GM10266 (cell line): ENCODE data around the gene TFAP2D.

Source experiments
- DNase-seq: peaks from one replicate; pipeline ENCODE4 v3.0.0; 2012; ENCODE audit errors: extremely low spot score
- CTCF ChIP-seq: IDR thresholded peaks from 2 replicates; pipeline ENCODE4 v1.5.1; 2012; ENCODE audit warnings: mild to moderate bottlenecking, low read depth; ENCODE audit not compliant: control insufficient read depth, insufficient read depth; ENCODE audit errors: missing control alignments

The TFAP2D gene

GRCh38 chr6:50818673-50819072 lies 105.3 kb downstream of the TFAP2D start, which contains the start of gene TFAP2B:
Gene TFAP2B (plus strand): TSS chr6:50818871. CDS start chr6:50818892, 21 bp downstream.
- no peak for DNase-seq
- no peak for TF ChIP-seq CTCF

- no peak for TF ChIP-seq CTCF
Observed at GRCh38 chr6:50819466-50819903, 106.2 kb downstream of the TFAP2D start.

GRCh38 chr6:50819904-50820868 lies 106.9 kb downstream of the TFAP2D start:
- TF ChIP-seq CTCF: no peak
- no peak for DNase-seq

More at GRCh38 chr6:50819466-50819903, 106.2 kb downstream of the TFAP2D start:
- DNase-seq: no peak

- DNase-seq: no peak
Observed at GRCh38 chr6:50820869-50821264, 107.5 kb downstream of the TFAP2D start.

GRCh38 chr6:50821441-50822077 lies 108.2 kb downstream of the TFAP2D start:
- no peak for DNase-seq
- no peak for TF ChIP-seq CTCF

More at GRCh38 chr6:50820869-50821264, 107.5 kb downstream of the TFAP2D start:
- TF ChIP-seq CTCF: no peak

- no peak for TF ChIP-seq CTCF
- DNase-seq: no peak
Observed at GRCh38 chr6:50822078-50822476, 108.8 kb downstream of the TFAP2D start.
